ENCODE data around the gene CKLF.

The CKLF gene

GRCh38 chr16:66521951-66522771 lies 30.2 kb upstream of the CKLF start:
- TF ChIP-seq, protein P1, sequence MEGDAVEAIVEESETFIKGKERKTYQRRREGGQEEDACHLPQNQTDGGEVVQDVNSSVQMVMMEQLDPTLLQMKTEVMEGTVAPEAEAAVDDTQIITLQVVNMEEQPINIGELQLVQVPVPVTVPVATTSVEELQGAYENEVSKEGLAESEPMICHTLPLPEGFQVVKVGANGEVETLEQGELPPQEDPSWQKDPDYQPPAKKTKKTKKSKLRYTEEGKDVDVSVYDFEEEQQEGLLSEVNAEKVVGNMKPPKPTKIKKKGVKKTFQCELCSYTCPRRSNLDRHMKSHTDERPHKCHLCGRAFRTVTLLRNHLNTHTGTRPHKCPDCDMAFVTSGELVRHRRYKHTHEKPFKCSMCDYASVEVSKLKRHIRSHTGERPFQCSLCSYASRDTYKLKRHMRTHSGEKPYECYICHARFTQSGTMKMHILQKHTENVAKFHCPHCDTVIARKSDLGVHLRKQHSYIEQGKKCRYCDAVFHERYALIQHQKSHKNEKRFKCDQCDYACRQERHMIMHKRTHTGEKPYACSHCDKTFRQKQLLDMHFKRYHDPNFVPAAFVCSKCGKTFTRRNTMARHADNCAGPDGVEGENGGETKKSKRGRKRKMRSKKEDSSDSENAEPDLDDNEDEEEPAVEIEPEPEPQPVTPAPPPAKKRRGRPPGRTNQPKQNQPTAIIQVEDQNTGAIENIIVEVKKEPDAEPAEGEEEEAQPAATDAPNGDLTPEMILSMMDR (IDR thresholded peaks at IDR 0.05; ENCODE audit: low read depth, low read length), result no peak
- Histone ChIP-seq H3K9me3 (no peaks in the 10 kb centered on the region), H3K4me1 (peaks cover 5% of the 10 kb centered on the region), H3K36me3 (no peaks in the 10 kb centered on the region), H3K27me3 (no peaks in the 10 kb centered on the region), H3K4me3 (ENCODE audit: low read depth, low read length) (no peak overlapping the region)
- DNase-seq, result no peak

DNA sequence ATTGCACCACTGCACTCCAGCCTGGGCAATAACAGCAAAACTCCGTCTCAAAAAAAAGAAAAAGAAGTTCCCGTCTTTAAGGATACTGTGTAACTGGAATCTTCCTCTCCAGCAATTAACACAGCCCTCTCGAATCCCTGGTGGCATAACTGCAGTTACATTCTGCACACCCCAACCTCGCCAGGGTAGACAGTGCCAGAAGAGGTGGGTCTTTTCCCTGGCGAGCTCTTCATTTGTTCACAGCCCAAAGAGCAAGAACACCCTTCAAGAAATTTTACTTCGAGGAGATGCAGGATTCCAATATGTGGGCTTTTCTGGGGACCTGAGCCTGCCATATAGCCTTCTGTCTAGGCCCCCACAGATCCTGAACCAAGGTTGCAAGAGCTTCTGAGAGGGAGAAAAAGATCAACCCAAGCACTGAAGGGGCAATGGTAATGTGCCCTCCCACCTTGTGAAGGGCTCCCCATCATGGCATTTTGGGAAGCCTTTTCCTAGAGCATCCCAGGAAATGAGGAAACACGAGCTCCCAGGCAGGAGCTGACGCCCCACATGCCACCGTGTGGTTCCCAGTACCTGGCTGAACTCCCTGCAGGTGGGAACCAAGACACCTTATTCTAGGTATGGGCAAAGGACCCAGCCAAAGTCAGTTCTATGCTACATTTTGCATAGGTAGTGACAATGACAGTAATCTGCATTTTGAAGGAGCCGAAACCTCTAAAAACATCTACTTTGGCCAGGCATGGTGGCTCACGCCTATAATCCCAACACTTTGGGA lies 29.4 kb upstream of the CKLF start:
- H3K4me1 ChIP-seq, result no peaks in the 10 kb centered on the region

GRCh38 chr16:66523861-66524354 lies 28.5 kb upstream of the CKLF start:
- DNase-seq, result no peak
- H3K4me1 ChIP-seq, result no peaks in the 10 kb centered on the region
- TF ChIP-seq, protein P1 (IDR thresholded peaks at IDR 0.05; ENCODE audit: low read depth, low read length), result no peak
- H3K9me3 ChIP-seq, result no peaks in the 10 kb centered on the region
- H3K27me3 ChIP-seq, result no peaks in the 10 kb centered on the region
- no peak overlapping the region for H3K4me3 ChIP-seq (ENCODE audit: low read depth, low read length)
- no peaks in the 10 kb centered on the region for H3K36me3 ChIP-seq

More for the DNA sequence above, 29.4 kb upstream of the CKLF start:
- no peaks in the 10 kb centered on the region for H3K27me3 ChIP-seq
- TF ChIP-seq, protein P1 (IDR thresholded peaks at IDR 0.05; ENCODE audit: low read depth, low read length), result no peak
- no peaks in the 10 kb centered on the region for H3K36me3 ChIP-seq
- H3K4me3 ChIP-seq (ENCODE audit: low read depth, low read length), result no peak overlapping the region
- DNase-seq, result no peak
- H3K9me3 ChIP-seq, result no peaks in the 10 kb centered on the region

GRCh38 chr16:66524601-66525164 lies 27.7 kb upstream of the CKLF start:
- DNase-seq, result no peak
- Histone ChIP-seq H3K27me3 (no peaks in the 10 kb centered on the region), H3K9me3 (no peaks in the 10 kb centered on the region), H3K4me3 (ENCODE audit: low read depth, low read length) (no peak overlapping the region), H3K4me1 (no peaks in the 10 kb centered on the region), H3K36me3 (no peaks in the 10 kb centered on the region)
- TF ChIP-seq, protein P1 (IDR thresholded peaks at IDR 0.05; ENCODE audit: low read depth, low read length), result no peak

GRCh38 chr16:66525396-66526180 lies 26.8 kb upstream of the CKLF start:
- H3K4me1 ChIP-seq, result no peaks in the 10 kb centered on the region

More at GRCh38 chr16:66525396-66526180, 26.8 kb upstream of the CKLF start:
- TF ChIP-seq, protein P1 (IDR thresholded peaks at IDR 0.05; ENCODE audit: low read depth, low read length), result no peak
- Histone ChIP-seq H3K36me3 (no peaks in the 10 kb centered on the region), H3K9me3 (no peaks in the 10 kb centered on the region), H3K27me3 (no peaks in the 10 kb centered on the region), H3K4me3 (ENCODE audit: low read depth, low read length) (no peak overlapping the region)
- no peak for DNase-seq

Measured in BE2C (cell line).